HepG2 (cell line): Measurements from ENCODE around the gene CTF1. TPM values are rescaled to one million over a fixed set of nuclear protein-coding genes. Genes with fewer than 3 reads are reported as not detected.

ENCODE experiments used
- ARNT ChIP-seq: fragments of 450-650 bp; IDR thresholded peaks from 2 replicates; pipeline ENCODE4 v1.6.1; 2017
- ARNT2 ChIP-seq: sonication (generic); formaldehyde crosslinking; IDR thresholded peaks from 2 replicates; pipeline ENCODE4 v1.8.0; 2022; ENCODE audit warnings: mild to moderate bottlenecking, low read depth, missing genetic modification reagents, moderate library complexity
- ATM ChIP-seq: fragments of 450-650 bp; IDR thresholded peaks from 2 replicates; pipeline ENCODE4 v1.7.1; 2017; ENCODE audit warnings: mild to moderate bottlenecking, borderline replicate concordance
- BORCS8-MEF2B ChIP-seq: sonication (generic); formaldehyde crosslinking; IDR thresholded peaks from 2 replicates; pipeline ENCODE4 v1.8.0; 2022; ENCODE audit warnings: mild to moderate bottlenecking, missing genetic modification reagents
- BRCA1 ChIP-seq: sonication (generic); formaldehyde crosslinking; IDR thresholded peaks from 2 replicates; pipeline ENCODE4 v1.4.0; 2020; ENCODE audit warnings: missing genetic modification reagents
- CCDC6 ChIP-seq: sonication (generic); formaldehyde crosslinking; IDR thresholded peaks from 2 replicates; pipeline ENCODE4 v1.8.1; 2022; ENCODE audit warnings: mild to moderate bottlenecking, missing genetic modification reagents, moderate library complexity
- ETV5 ChIP-seq: IDR thresholded peaks from 2 replicates; pipeline ENCODE4 v1.6.1; 2018; ENCODE audit warnings: missing biosample characterization, missing genetic modification reagents, inconsistent platforms, borderline replicate concordance
- FOXA1 ChIP-seq, 2 experiments: fragments of 450-650 bp in 1 of 2; sonication (generic) in 1 of 2; formaldehyde crosslinking in 1 of 2; IDR thresholded peaks; 2 replicates each; pipeline versions ENCODE4 v1.4.0 to v1.6.1; 2016 to 2020; ENCODE audit warnings: missing genetic modification reagents in 1 of 2
- GZF1 ChIP-seq: sonication (generic); formaldehyde crosslinking; IDR thresholded peaks from 2 replicates; pipeline ENCODE4 v1.5.1; 2020; ENCODE audit warnings: mild to moderate bottlenecking, missing genetic modification reagents
- HIVEP1 ChIP-seq: sonication (generic); formaldehyde crosslinking; IDR thresholded peaks from 2 replicates; pipeline ENCODE4 v1.4.0; 2020; ENCODE audit warnings: mild to moderate bottlenecking, missing genetic modification reagents
- HMG20B ChIP-seq: conservative IDR thresholded peaks from 2 replicates; pipeline ENCODE4 v1.6.1; 2016; ENCODE audit warnings: missing genetic modification reagents, missing compliant biosample characterization
- HOXA9 ChIP-seq: sonication (generic); formaldehyde crosslinking; IDR thresholded peaks from 2 replicates; pipeline ENCODE4 v1.8.1; 2022; ENCODE audit warnings: missing genetic modification reagents, mild to moderate bottlenecking, moderate library complexity, borderline replicate concordance
- KLF12 ChIP-seq: sonication (generic); formaldehyde crosslinking; IDR thresholded peaks from 2 replicates; pipeline ENCODE4 v1.4.0; 2020; ENCODE audit warnings: missing genetic modification reagents, borderline replicate concordance
- MLX ChIP-seq: IDR thresholded peaks from 2 replicates; pipeline ENCODE4 v1.6.1; 2016
- ONECUT2 ChIP-seq: sonication (generic); formaldehyde crosslinking; IDR thresholded peaks from 2 replicates; pipeline ENCODE4 v1.4.0; 2020; ENCODE audit warnings: missing genetic modification reagents
- PAX8 ChIP-seq: sonication (generic); formaldehyde crosslinking; IDR thresholded peaks from 2 replicates; pipeline ENCODE4 v1.8.0; 2022; ENCODE audit warnings: mild to moderate bottlenecking, missing genetic modification reagents, borderline replicate concordance
- RELA ChIP-seq: sonication (generic); formaldehyde crosslinking; IDR thresholded peaks from 2 replicates; pipeline ENCODE4 v1.4.0; 2020; ENCODE audit warnings: missing genetic modification reagents
- RFXAP ChIP-seq: sonication (generic); formaldehyde crosslinking; IDR thresholded peaks from 2 replicates; pipeline ENCODE4 v1.4.0; 2020; ENCODE audit warnings: missing genetic modification reagents, borderline replicate concordance
- SAFB2 ChIP-seq: sonication (generic); formaldehyde crosslinking; IDR thresholded peaks from 2 replicates; pipeline ENCODE4 v1.5.1; 2020; ENCODE audit warnings: missing genetic modification reagents, low read depth, mild to moderate bottlenecking, borderline replicate concordance
- SP140L ChIP-seq: sonication (generic); formaldehyde crosslinking; IDR thresholded peaks from 2 replicates; pipeline ENCODE4 v1.4.0; 2020; ENCODE audit warnings: missing genetic modification reagents, borderline replicate concordance
- SP2 ChIP-seq: sonication (generic); formaldehyde crosslinking; IDR thresholded peaks from 2 replicates; pipeline ENCODE4 v1.5.1; 2020; ENCODE audit warnings: mild to moderate bottlenecking, missing genetic modification reagents
- XBP1 ChIP-seq: sonication (generic); formaldehyde crosslinking; IDR thresholded peaks from 2 replicates; pipeline ENCODE4 v1.5.0; 2020; ENCODE audit warnings: missing genetic modification reagents
- ZKSCAN5 ChIP-seq: sonication (generic); formaldehyde crosslinking; IDR thresholded peaks from 2 replicates; pipeline ENCODE4 v1.5.1; 2020; ENCODE audit warnings: mild to moderate bottlenecking, missing genetic modification reagents
- ZNF143 ChIP-seq: sonication (generic); formaldehyde crosslinking; IDR thresholded peaks from 2 replicates; pipeline ENCODE4 v1.4.0; 2020; ENCODE audit warnings: missing genetic modification reagents
- ZNF17 ChIP-seq: sonication (generic); formaldehyde crosslinking; IDR thresholded peaks from 2 replicates; pipeline ENCODE4 v1.5.0; 2020; ENCODE audit warnings: mild to moderate bottlenecking, missing genetic modification reagents
- ZNF264 ChIP-seq: sonication (generic); formaldehyde crosslinking; IDR thresholded peaks from 2 replicates; pipeline ENCODE4 v1.4.0; 2020; ENCODE audit warnings: missing genetic modification reagents
- ZNF34 ChIP-seq: sonication (generic); formaldehyde crosslinking; IDR thresholded peaks from 2 replicates; pipeline ENCODE4 v1.4.0; 2020; ENCODE audit warnings: mild to moderate bottlenecking, missing genetic modification reagents, borderline replicate concordance
- ZNF557 ChIP-seq: sonication (generic); formaldehyde crosslinking; IDR thresholded peaks from 2 replicates; pipeline ENCODE4 v1.4.0; 2020; ENCODE audit warnings: missing genetic modification reagents
- ZNF562 ChIP-seq: sonication (generic); formaldehyde crosslinking; IDR thresholded peaks from 2 replicates; pipeline ENCODE4 v1.8.0; 2022; ENCODE audit warnings: missing genetic modification reagents, borderline replicate concordance
- ZNF607 ChIP-seq: sonication (generic); formaldehyde crosslinking; IDR thresholded peaks from 2 replicates; pipeline ENCODE4 v1.5.1; 2020; ENCODE audit warnings: missing genetic modification reagents, mild to moderate bottlenecking, borderline replicate concordance
- ZNF766 ChIP-seq: sonication (generic); formaldehyde crosslinking; IDR thresholded peaks from 2 replicates; pipeline ENCODE4 v1.5.0; 2020; ENCODE audit warnings: missing genetic modification reagents, borderline replicate concordance
- polyA plus RNA-seq, 8 experiments: library from polyadenylated mRNA; depleted of rRNA in 3 of 8; stranded (reverse) in 7 of 8; unstranded in 1 of 8; fragments of >200 nt; fragmentation: Illumina TruSeq in 4 of 8; extraction: Trizol in 4 of 8; gene quantifications; 2 replicates each; pipeline versions ENCODE4 v1.2.1 to v1.2.3, GENCODE V29; 2011 to 2016; ENCODE audit warnings: low read depth in 4 of 8, missing spikeins in 1 of 8, mixed read lengths in 1 of 8; ENCODE audit not compliant: insufficient read depth in 1 of 8
- total RNA-seq, 5 experiments: library from RNA; depleted of rRNA; stranded (reverse); fragments of >200 nt; fragmentation: Illumina TruSeq; extraction: Trizol; gene quantifications; 2 replicates each; pipeline ENCODE4 v1.2.3, GENCODE V29; 2016; ENCODE audit warnings: low read depth in 1 of 5
- TF ChIP-seq, protein P1 (sequence below): sonication (generic); formaldehyde crosslinking; conservative IDR thresholded peaks from 2 replicates; pipeline ENCODE4 v1.4.0; 2020; ENCODE audit warnings: missing genetic modification reagents

The CTF1 gene
- total and polyA plus RNA-seq, 2 of the 13 experiments (the other 11 are each of a cell fraction or from before 2014, with no cell fraction given), result 0.13 to 1.8 TPM

GRCh38 chr16:30874821-30875717 lies 21.3 kb upstream of the CTF1 start (continued):
- TF ChIP-seq RFXAP (CRISPR knock-in tag) (peak; percentile 95), ZNF17 (CRISPR knock-in tag) (peak; percentile 96), ARNT (no peak), ZNF766 (CRISPR knock-in tag) (peak; percentile 91; the same call in 1 of the 2 replicates), HOXA9 (CRISPR knock-in tag) (peak; percentile 94), XBP1 (CRISPR knock-in tag) (peak; percentile 58), GZF1 (peak; percentile 92; the same call in 1 of the 2 replicates), ZNF264 (CRISPR knock-in tag) (peak; percentile 97), SAFB2 (CRISPR knock-in tag) (peak; percentile 100; the same call in 1 of the 2 replicates), ZNF34 (CRISPR knock-in tag) (peak; percentile 98), ZKSCAN5 (CRISPR knock-in tag) (peak; percentile 43; the same call in 1 of the 2 replicates), MLX (CRISPR knock-in tag) (peak; percentile 83; the same call in 1 of the 2 replicates), HMG20B (CRISPR knock-in tag) (peak; percentile 19; the same call in 1 of the 2 replicates), ETV5 (peak; percentile 98), ATM (no peak), KLF12 (CRISPR knock-in tag) (peak; percentile 90), PAX8 (peak; percentile 95; the same call in 1 of the 2 replicates), RELA (CRISPR knock-in tag) (peak; percentile 94), ZNF143 (CRISPR knock-in tag) (peak; percentile 83), ZNF557 (CRISPR knock-in tag) (peak; percentile 95), SP140L (CRISPR knock-in tag) (no peak; the same call in 1 of the 2 replicates), ARNT2 (CRISPR knock-in tag) (peak; percentile 97), ZNF607 (peak; percentile 82), SP2 (CRISPR knock-in tag) (peak; percentile 68), BORCS8-MEF2B (CRISPR knock-in tag) (peak; percentile 96), CCDC6 (CRISPR knock-in tag) (peak; percentile 100), BRCA1 (CRISPR knock-in tag) (peak; percentile 98), ONECUT2 (peak; percentile 67), FOXA1 (IDR thresholded peaks at IDR 0.05) (no peak), FOXA1 (CRISPR knock-in tag; IDR thresholded peaks at IDR 0.05) (peak; percentile 75), ZNF562 (CRISPR knock-in tag) (no peak; the same call in 1 of the 2 replicates), HIVEP1 (CRISPR knock-in tag) (peak; percentile 96)
- TF ChIP-seq, protein P1, sequence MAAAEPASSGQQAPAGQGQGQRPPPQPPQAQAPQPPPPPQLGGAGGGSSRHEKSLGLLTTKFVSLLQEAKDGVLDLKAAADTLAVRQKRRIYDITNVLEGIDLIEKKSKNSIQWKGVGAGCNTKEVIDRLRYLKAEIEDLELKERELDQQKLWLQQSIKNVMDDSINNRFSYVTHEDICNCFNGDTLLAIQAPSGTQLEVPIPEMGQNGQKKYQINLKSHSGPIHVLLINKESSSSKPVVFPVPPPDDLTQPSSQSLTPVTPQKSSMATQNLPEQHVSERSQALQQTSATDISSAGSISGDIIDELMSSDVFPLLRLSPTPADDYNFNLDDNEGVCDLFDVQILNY (CRISPR knock-in tag), result peak; percentile 87
